Measurements from ENCODE around the gene ZNF649. TPM values are rescaled to one million over a fixed set of nuclear protein-coding genes. Genes with fewer than 3 reads are reported as not detected.

ZNF649 gene
- 100 and 104 TPM in 2 replicates for total RNA-seq (2013; cell fraction: nucleolus; rRNA removed)
- 5.5 and 6.4 TPM in 2 replicates for total RNA-seq (2014; rRNA removed)
- 9.7 TPM in 2 replicates for total RNA-seq (2014; rRNA removed; fragmentation: Illumina TruSeq; extraction: Trizol)
- 7.3 and 8.1 TPM in 2 replicates for total RNA-seq (2021)
- polyA plus RNA-seq (2011; ENCODE audit: low read depth) = 3.0 TPM
- 4.8 and 5.2 TPM in 2 replicates for polyA plus RNA-seq (2011; rRNA removed)
- 1.7 and 1.9 TPM in 2 replicates for polyA plus RNA-seq (2011; cell fraction: cytosol; rRNA removed)
- polyA plus RNA-seq (2011; cell fraction: nucleus; rRNA removed) = 6.6 and 7.9 TPM in 2 replicates
- polyA plus RNA-seq (2012) = 2.5 and 3.0 TPM in 2 replicates
- 5.1 and 5.8 TPM in 2 replicates for polyA plus RNA-seq (2014; fragmentation: Illumina TruSeq; extraction: Trizol)
- polyA plus RNA-seq (2014; fragmentation: Nextera tagmentation; extraction: Ambion mirVana) = under 1 TPM; 0.87 to 0.88 TPM
- polyA plus RNA-seq (2014; rRNA removed) = 3.4 TPM in 2 replicates
- polyA plus RNA-seq (2016; fragmentation: Nextera tagmentation; extraction: Ambion mirVana) = 1 to 10 TPM; 4.3 to 4.7 TPM
- polyA minus RNA-seq (2011; rRNA and poly(A)+ RNA removed) = 11.9 and 16.2 TPM in 2 replicates
- 2.1 and 4.4 TPM in 2 replicates for polyA minus RNA-seq (2011; cell fraction: cytosol; rRNA and poly(A)+ RNA removed)
- polyA minus RNA-seq (2011; cell fraction: nucleus; rRNA and poly(A)+ RNA removed) = 16.8 and 22.4 TPM in 2 replicates
- Bru-seq, nascent RNA = percentile 79 among the genes with signal in this experiment
- BruChase-seq, experiment 1, labeled RNA remaining after a 6-hour chase = percentile 63 among the genes with signal in this experiment
- BruChase-seq, experiment 2, labeled RNA remaining after a 2-hour chase = percentile 68 among the genes with signal in this experiment
- long read RNA-seq, experiment 1, partial matches to known transcripts = 0 of 1 reads
- long read RNA-seq, experiment 1, other reads (novel, unspliced or antisense) = 1 of 1 reads
- long read RNA-seq, experiment 2, transcript ZNF649-201 (5 exons, 3,197 nt) = major isoform, 7 of 11 reads
- long read RNA-seq, experiment 2, partial matches to known transcripts = 0 of 11 reads
- long read RNA-seq, experiment 2, other reads (novel, unspliced or antisense) = 4 of 11 reads

GRCh38 chr19:51904331-51905165 is at the start of gene ZNF649:
TSS of gene ZNF649 (minus strand) at chr19:51905017. CDS start at chr19:51900107, 4,910 bp downstream.
- intact Hi-C loops (cut with micrococcal nuclease; ENCODE audit: unreplicated experiment) = no loop called here
- Histone ChIP-seq H3K4me2 (ENCODE audit: control insufficient read depth, insufficient read depth) (peak within 1 kb of the TSS; percentile 62), H2AFZ (ENCODE audit: control insufficient read depth, low read depth, low read length) (peak within 1 kb of the TSS; percentile 91), H3K9me3 (replicated peaks; ENCODE audit: control insufficient read depth, insufficient read depth, low read length) (peaks cover 34% of the 10 kb centered on the region), H3K79me2 (ENCODE audit: control insufficient read depth, insufficient read depth, low read length) (peaks cover 8% of the 10 kb centered on the region), H3K27me3 (replicated peaks in 1 of 2; ENCODE audit: control insufficient read depth in 2 of 2, insufficient read depth in 2 of 2, low read length in 1 of 2) (no peaks in the 10 kb centered on the region), H3K36me3 (ENCODE audit: control insufficient read depth in 2 of 2, insufficient read depth in 2 of 2, low read length in 1 of 2) (0 out of 4 replicates have a peak, but pooled peaks cover 0 to under 1% of the 10 kb centered on the region in 2 experiments), H4K20me1 (ENCODE audit: control insufficient read depth, insufficient read depth) (no peaks in the 10 kb centered on the region), H3K27ac (ENCODE audit: control insufficient read depth, insufficient read depth) (peak within 1 kb of the TSS; percentile 84), H3K9ac (ENCODE audit: control insufficient read depth, insufficient read depth, low read length) (peak within 1 kb of the TSS; percentile 93), H3K4me3 (peak within 1 kb of the TSS; percentile 65), H3K4me1 (ENCODE audit: control insufficient read depth, insufficient read depth, low read length) (no peaks in the 10 kb centered on the region)
- in situ Hi-C loops (cut with MboI) = no loop called here
- ChIA-PET RAD21 (ENCODE audit: unreplicated experiment) (no interaction called here), SMC1A (ENCODE audit: uncharacterized antibody, unreplicated experiment) (no interaction called here), POLR2A (no interaction called here), CTCF (interaction anchor here (0.7 kb wide), 1 partner anchor 796 kb away, joined by 3 read pairs; no protein-coding TSS in a partner anchor)
- peak; percentile 51 for DNase-seq (ENCODE audit: low read depth, low spot score)
- BruUV-seq (replicated peaks) = no TSS peak
- peak; percentile 100 for ATAC-seq
- 2% methylated on average over 43 of the region's 43 CpGs for WGBS (ENCODE audit: insufficient coverage, insufficient replicate concordance, low lambda C conversion rate, missing lambda C conversion rate)
- FAIRE-seq = no peak
- TF ChIP-seq SMAD5 (IDR thresholded peaks at IDR 0.05; ENCODE audit: low read depth) = no peak
- peak; percentile 32 for TF ChIP-seq SP1 (IDR thresholded peaks at IDR 0.05; ENCODE audit: low read depth, low read length)
- no peak for TF ChIP-seq WRNIP1 (IDR thresholded peaks at IDR 0.05; ENCODE audit: borderline replicate concordance, low read depth, low read length)
- no peak for TF ChIP-seq ZBTB33 (IDR thresholded peaks at IDR 0.05)
- TF ChIP-seq SMC3 (IDR thresholded peaks at IDR 0.05; ENCODE audit: borderline replicate concordance, low read length) = no peak
- TF ChIP-seq BRCA1 (IDR thresholded peaks at IDR 0.05; ENCODE audit: low read depth, low read length) = no peak
- peak; percentile 80 for TF ChIP-seq ZNF207 (IDR thresholded peaks at IDR 0.05; ENCODE audit: borderline replicate concordance)
- TF ChIP-seq CREM (IDR thresholded peaks at IDR 0.05; ENCODE audit: low read depth) = peak; percentile 61; the same call in 1 of the 2 replicates
- no peak for TF ChIP-seq RAD51 (IDR thresholded peaks at IDR 0.05)
- no peak for TF ChIP-seq ASH2L (IDR thresholded peaks at IDR 0.05; ENCODE audit: borderline replicate concordance, low read depth)
- no peak for TF ChIP-seq E2F8 (IDR thresholded peaks at IDR 0.05; ENCODE audit: low read depth, partially characterized antibody)
- TF ChIP-seq RELB (IDR thresholded peaks at IDR 0.05; ENCODE audit: low read depth) = peak; percentile 60; the same call in 1 of the 2 replicates
- TF ChIP-seq RBBP5 (conservative IDR thresholded peaks at IDR 0.05) = no peak
- TF ChIP-seq IRF4 (IDR thresholded peaks at IDR 0.05; ENCODE audit: low read depth, low read length) = no peak
